Measurements from ENCODE around the gene UBAC2.
A peak's percentile ranks its signal among the peaks of the same experiment; 100 is the strongest.

UBAC2 gene

DNA sequence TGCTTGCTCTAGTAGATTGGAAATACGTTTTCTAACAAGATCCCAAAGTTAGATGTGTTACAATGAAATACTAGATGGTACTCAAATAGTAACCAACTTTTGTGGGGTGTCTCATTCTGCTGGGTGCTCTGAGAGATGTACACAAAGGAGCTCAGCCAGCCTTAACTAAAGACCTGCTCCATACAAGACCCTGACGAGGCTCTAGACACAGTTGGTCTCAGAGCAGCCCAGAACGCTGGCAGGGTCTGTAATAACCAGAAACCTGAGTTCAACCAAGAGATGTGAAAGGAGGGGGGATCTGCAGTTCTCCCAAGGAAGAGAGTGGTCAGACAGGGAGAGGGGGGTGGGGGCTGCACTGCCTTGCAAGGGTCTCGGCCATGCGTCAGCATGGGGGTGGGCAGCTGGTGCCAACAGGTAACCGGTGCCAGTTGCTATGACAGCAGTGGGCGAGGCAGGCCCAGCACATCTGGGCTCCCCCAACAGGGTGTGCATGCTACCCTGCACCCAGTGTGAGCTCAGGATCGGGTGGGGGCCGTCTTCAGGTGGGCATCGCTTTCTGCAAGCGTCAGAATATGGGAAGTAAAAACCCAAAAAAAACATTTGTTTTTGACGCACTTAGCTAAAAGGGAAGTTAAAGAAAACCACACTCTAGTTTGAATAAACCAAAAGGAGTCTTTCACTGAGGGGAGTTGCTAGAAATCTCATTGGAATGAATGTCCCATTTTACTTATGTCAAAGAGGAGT, 174.5 kb downstream of the UBAC2 start:
- Histone ChIP-seq H3K27me3 (ENCODE audit: insufficient read depth, low read depth, severe bottlenecking) (no peaks in the 10 kb centered on the region), H3K36me3 (peaks cover 10% of the 10 kb centered on the region), H3K4me3 (ENCODE audit: low read depth, low read length) (no peak overlapping the region), H3K27ac (no peak overlapping the region), H3K9me3 (ENCODE audit: severe bottlenecking) (no peaks in the 10 kb centered on the region)
- TF ChIP-seq, protein P1, sequence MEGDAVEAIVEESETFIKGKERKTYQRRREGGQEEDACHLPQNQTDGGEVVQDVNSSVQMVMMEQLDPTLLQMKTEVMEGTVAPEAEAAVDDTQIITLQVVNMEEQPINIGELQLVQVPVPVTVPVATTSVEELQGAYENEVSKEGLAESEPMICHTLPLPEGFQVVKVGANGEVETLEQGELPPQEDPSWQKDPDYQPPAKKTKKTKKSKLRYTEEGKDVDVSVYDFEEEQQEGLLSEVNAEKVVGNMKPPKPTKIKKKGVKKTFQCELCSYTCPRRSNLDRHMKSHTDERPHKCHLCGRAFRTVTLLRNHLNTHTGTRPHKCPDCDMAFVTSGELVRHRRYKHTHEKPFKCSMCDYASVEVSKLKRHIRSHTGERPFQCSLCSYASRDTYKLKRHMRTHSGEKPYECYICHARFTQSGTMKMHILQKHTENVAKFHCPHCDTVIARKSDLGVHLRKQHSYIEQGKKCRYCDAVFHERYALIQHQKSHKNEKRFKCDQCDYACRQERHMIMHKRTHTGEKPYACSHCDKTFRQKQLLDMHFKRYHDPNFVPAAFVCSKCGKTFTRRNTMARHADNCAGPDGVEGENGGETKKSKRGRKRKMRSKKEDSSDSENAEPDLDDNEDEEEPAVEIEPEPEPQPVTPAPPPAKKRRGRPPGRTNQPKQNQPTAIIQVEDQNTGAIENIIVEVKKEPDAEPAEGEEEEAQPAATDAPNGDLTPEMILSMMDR (IDR thresholded peaks at IDR 0.05; ENCODE audit: low read depth, low read length) = no peak
- DNase-seq = no peak

- Histone ChIP-seq H3K36me3 (peaks cover 5% of the 10 kb centered on the region), H3K4me3 (ENCODE audit: low read depth, low read length) (no peak overlapping the region), H3K9me3 (ENCODE audit: severe bottlenecking) (no peaks in the 10 kb centered on the region), H3K27me3 (ENCODE audit: insufficient read depth, low read depth, severe bottlenecking) (no peaks in the 10 kb centered on the region), H3K27ac (no peak overlapping the region)
- no peak for DNase-seq
- TF ChIP-seq, protein P1 (IDR thresholded peaks at IDR 0.05; ENCODE audit: low read depth, low read length) = no peak
Observed at GRCh38 chr13:99375738-99376080, 175.1 kb downstream of the UBAC2 start.

GRCh38 chr13:99376132-99376531, 175.5 kb downstream of the UBAC2 start:
- H3K27me3 ChIP-seq (ENCODE audit: insufficient read depth, low read depth, severe bottlenecking) = no peaks in the 10 kb centered on the region
- peaks cover 4% of the 10 kb centered on the region; the same call in 1 of the 2 replicates for H3K36me3 ChIP-seq
- H3K27ac ChIP-seq = no peak overlapping the region
- H3K9me3 ChIP-seq (ENCODE audit: severe bottlenecking) = no peaks in the 10 kb centered on the region
- H3K4me3 ChIP-seq (ENCODE audit: low read depth, low read length) = no peak overlapping the region
- peak; percentile 11 for DNase-seq
- TF ChIP-seq, protein P1 (IDR thresholded peaks at IDR 0.05; ENCODE audit: low read depth, low read length) = no peak

- Histone ChIP-seq H3K4me3 (ENCODE audit: low read depth, low read length) (no peak overlapping the region), H3K9me3 (ENCODE audit: severe bottlenecking) (no peaks in the 10 kb centered on the region), H3K36me3 (peaks cover 4% of the 10 kb centered on the region; the same call in 1 of the 2 replicates), H3K27ac (no peak overlapping the region), H3K27me3 (ENCODE audit: insufficient read depth, low read depth, severe bottlenecking) (no peaks in the 10 kb centered on the region)
- peak; percentile 2 for DNase-seq
- TF ChIP-seq, protein P1 (IDR thresholded peaks at IDR 0.05; ENCODE audit: low read depth, low read length) = no peak
Observed at GRCh38 chr13:99376924-99377323, 176.3 kb downstream of the UBAC2 start.

GRCh38 chr13:99377641-99378040, 177.0 kb downstream of the UBAC2 start:
- Histone ChIP-seq H3K27ac (no peak overlapping the region), H3K27me3 (ENCODE audit: insufficient read depth, low read depth, severe bottlenecking) (no peaks in the 10 kb centered on the region), H3K4me3 (ENCODE audit: low read depth, low read length) (no peak overlapping the region), H3K9me3 (ENCODE audit: severe bottlenecking) (no peaks in the 10 kb centered on the region), H3K36me3 (peaks cover 4% of the 10 kb centered on the region; the same call in 1 of the 2 replicates)
- DNase-seq = no peak
- TF ChIP-seq, protein P1 (IDR thresholded peaks at IDR 0.05; ENCODE audit: low read depth, low read length) = no peak

All from WERI-Rb-1 (cell line).